ENCODE data around the gene CPLX3. TPM values are rescaled to one million over a fixed set of nuclear protein-coding genes. Genes with fewer than 3 reads are reported as not detected.

The CPLX3 gene
- total RNA-seq, result under 1 TPM in 1 of 4 donors, not detected in 3; 0.47 TPM

- no peak for DNase-seq (ENCODE audit: low spot score in 2 of 2)
- Histone ChIP-seq H3K27me3 (peaks cover 29% of the 10 kb centered on the region), H3K9me3 (no peaks in the 10 kb centered on the region), H3K4me1 (peaks cover 9% of the 10 kb centered on the region), H3K36me3 (no peaks in the 10 kb centered on the region), H3K4me3 (no peak within 1 kb of the TSS), H3K27ac (no peak within 1 kb of the TSS)
- 16% methylated on average over 15 of the region's 44 CpGs for WGBS
- no peak for TF ChIP-seq EP300 (IDR thresholded peaks at IDR 0.05)
- no peak for TF ChIP-seq POLR2AphosphoS5 (IDR thresholded peaks at IDR 0.05)
- TF ChIP-seq CTCF (IDR thresholded peaks at IDR 0.05), result no peak
- TF ChIP-seq POLR2A (IDR thresholded peaks at IDR 0.05), result no peak
These were observed at the start of gene CPLX3 for GRCh38 chr15:74826364-74826819. Gene CPLX3 (plus strand): TSS chr15:74826627. CDS start chr15:74826704, 77 bp downstream.

- DNase-seq (ENCODE audit: low spot score in 2 of 2), result no peak
- TF ChIP-seq EP300 (IDR thresholded peaks at IDR 0.05), result no peak
- TF ChIP-seq CTCF (IDR thresholded peaks at IDR 0.05), result no peak
- TF ChIP-seq POLR2A (IDR thresholded peaks at IDR 0.05), result no peak
- Histone ChIP-seq H3K4me1 (peaks cover 44% of the 10 kb centered on the region), H3K9me3 (no peaks in the 10 kb centered on the region), H3K36me3 (no peaks in the 10 kb centered on the region), H3K4me3 (no peak overlapping the region), H3K27ac (peak overlapping the region; percentile 42), H3K27me3 (no peaks in the 10 kb centered on the region)
- 46% methylated on average over 13 of the region's 13 CpGs for WGBS
These were observed 49.3 kb upstream of the CPLX3 start for GRCh38 chr15:74776821-74777768.

- Histone ChIP-seq H3K4me3 (no peak overlapping the region), H3K27ac (peak overlapping the region; percentile 41), H3K9me3 (no peaks in the 10 kb centered on the region), H3K36me3 (no peaks in the 10 kb centered on the region), H3K27me3 (no peaks in the 10 kb centered on the region), H3K4me1 (peaks cover 48% of the 10 kb centered on the region)
- DNase-seq (ENCODE audit: low spot score in 2 of 2), result no peak
- TF ChIP-seq POLR2AphosphoS5 (IDR thresholded peaks at IDR 0.05) (no peak), EP300 (IDR thresholded peaks at IDR 0.05) (no peak)
- 83% methylated on average over 6 of the region's 6 CpGs for WGBS
These were observed 48.4 kb upstream of the CPLX3 start for GRCh38 chr15:74777769-74778598.

DNA sequence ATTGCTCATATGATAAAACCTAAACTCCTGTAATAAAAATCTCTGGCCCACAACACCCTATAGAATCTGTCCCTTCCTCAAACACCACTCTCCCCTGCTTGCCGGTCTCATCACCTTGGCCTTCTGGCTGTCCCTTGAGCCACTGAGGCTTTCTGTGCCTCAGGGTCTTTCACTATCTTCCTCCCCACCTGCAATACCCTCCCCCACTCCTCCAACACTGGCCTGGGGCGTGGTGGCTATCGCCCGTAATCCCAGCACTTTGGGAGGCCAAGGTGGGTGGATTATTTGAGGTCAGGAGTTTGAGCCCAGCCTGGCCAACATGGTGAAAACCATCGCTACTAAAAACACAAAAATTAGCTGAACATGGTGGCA lies 47.8 kb upstream of the CPLX3 start:
- Histone ChIP-seq H3K4me3 (no peak overlapping the region), H3K4me1 (peaks cover 48% of the 10 kb centered on the region), H3K9me3 (no peaks in the 10 kb centered on the region), H3K27me3 (no peaks in the 10 kb centered on the region), H3K36me3 (no peaks in the 10 kb centered on the region), H3K27ac (no peak overlapping the region)
- DNase-seq (ENCODE audit: low spot score in 2 of 2), result no peak
- 96% methylated on average over 5 of the region's 5 CpGs for WGBS
- no peak for TF ChIP-seq EP300 (IDR thresholded peaks at IDR 0.05)
- TF ChIP-seq CTCF (IDR thresholded peaks at IDR 0.05), result no peak
- TF ChIP-seq POLR2AphosphoS5 (IDR thresholded peaks at IDR 0.05), result no peak
- TF ChIP-seq POLR2A (IDR thresholded peaks at IDR 0.05), result no peak

DNA sequence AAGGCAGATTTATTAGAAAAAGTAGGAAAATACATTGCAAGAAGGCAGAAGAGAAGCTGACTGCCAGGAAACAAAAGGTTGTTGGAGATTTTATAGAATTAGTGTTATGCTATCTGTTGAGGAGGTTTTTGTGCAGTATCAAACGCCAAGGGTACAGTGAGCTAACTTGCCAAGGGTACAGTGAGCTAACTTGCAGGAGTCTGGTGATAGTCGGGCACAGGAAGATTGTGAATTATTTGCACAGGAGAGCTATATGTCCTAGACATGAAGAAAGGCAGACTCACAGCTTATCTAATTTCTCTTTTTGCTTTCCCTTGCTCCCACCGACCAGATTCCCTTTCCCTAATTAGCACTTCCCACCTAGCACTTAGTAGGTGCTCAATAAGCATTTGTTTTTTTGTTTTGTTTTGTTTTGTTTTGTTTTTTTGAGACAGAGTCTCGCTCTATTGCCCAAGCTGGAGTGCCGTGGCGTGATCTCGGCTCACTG lies 47.2 kb upstream of the CPLX3 start:
- Histone ChIP-seq H3K4me1 (peaks cover 51% of the 10 kb centered on the region), H3K27ac (no peak overlapping the region), H3K4me3 (no peak overlapping the region), H3K9me3 (no peaks in the 10 kb centered on the region), H3K27me3 (no peaks in the 10 kb centered on the region), H3K36me3 (no peaks in the 10 kb centered on the region)
- no peak for DNase-seq (ENCODE audit: low spot score in 2 of 2)
- TF ChIP-seq POLR2A (IDR thresholded peaks at IDR 0.05) (no peak), EP300 (IDR thresholded peaks at IDR 0.05) (no peak), CTCF (IDR thresholded peaks at IDR 0.05) (no peak)
- 81% methylated on average over 7 of the region's 7 CpGs for WGBS
